Keratinocyte (primary cell): ENCODE measurements around the gene MXI1. TPM values are rescaled to one million over a fixed set of nuclear protein-coding genes. Genes with fewer than 3 reads are reported as not detected.
A peak's percentile ranks its signal among the peaks of the same experiment; 100 is the strongest.

Experiments
- DNase-seq: peaks from one replicate; pipeline ENCODE4 v3.0.0-alpha.2; 2011; ENCODE audit warnings: low read depth, missing footprints, low spot score
- FAIRE-seq: peaks from 2 replicates; lab custom pipeline; 2011; peaks lifted over from hg19 to GRCh38; lab: Jason Lieb, UNC
- H2AFZ ChIP-seq: 2 replicates; pipeline ENCODE4 v1.6.0; 2012; ENCODE audit warnings: low read length, control low read depth, inconsistent platforms; ENCODE audit not compliant: control insufficient read depth
- H3K27ac ChIP-seq: 2 replicates; pipeline ENCODE4 v1.5.1; 2011; ENCODE audit warnings: low read length; ENCODE audit not compliant: control insufficient read depth, insufficient read depth
- H3K27me3 ChIP-seq: 3 replicates; pipeline ENCODE4 v1.6.0; 2011; ENCODE audit warnings: low read length; ENCODE audit not compliant: control insufficient read depth, insufficient read depth; ENCODE audit errors: extremely low read depth
- H3K36me3 ChIP-seq, 2 experiments: 2 replicates in 1 of 2; 3 replicates in 1 of 2; pipeline ENCODE4 v1.5.1; 2011; ENCODE audit warnings: low read length in 2 of 2, mild to moderate bottlenecking in 1 of 2; ENCODE audit not compliant: control insufficient read depth in 2 of 2, insufficient read depth in 2 of 2; ENCODE audit errors: extremely low read depth in 1 of 2
- H3K4me1 ChIP-seq: 3 replicates; pipeline ENCODE4 v1.5.1; 2011; ENCODE audit warnings: low read length; ENCODE audit not compliant: control insufficient read depth, insufficient read depth; ENCODE audit errors: extremely low read depth
- H3K4me2 ChIP-seq: 3 replicates; pipeline ENCODE4 v1.6.0; 2011; ENCODE audit warnings: low read depth, low read length; ENCODE audit not compliant: control insufficient read depth, insufficient read depth; ENCODE audit errors: extremely low read depth
- H3K4me3 ChIP-seq, 3 experiments: fragments of 200-600 bp in 1 of 3; sonication (generic) in 1 of 3; 2 replicates in 2 of 3; 3 replicates in 1 of 3; pipeline ENCODE4 v1.5.1; 2011 to 2016; ENCODE audit warnings: low read length in 3 of 3, mild to moderate bottlenecking in 3 of 3, control low read depth in 2 of 3, inconsistent platforms in 1 of 3, low read depth in 1 of 3, mixed read lengths in 1 of 3, mixed run types in 1 of 3, moderate library complexity in 1 of 3; ENCODE audit not compliant: control insufficient read depth in 2 of 3, insufficient read depth in 2 of 3; ENCODE audit errors: extremely low read depth in 1 of 3
- H3K79me2 ChIP-seq: 2 replicates; pipeline ENCODE4 v1.6.0; 2012; ENCODE audit warnings: low read length; ENCODE audit not compliant: control insufficient read depth, insufficient read depth
- H3K9ac ChIP-seq: 3 replicates; pipeline ENCODE4 v1.6.0; 2011; ENCODE audit warnings: low read length; ENCODE audit not compliant: control insufficient read depth, insufficient read depth; ENCODE audit errors: extremely low read depth
- H3K9me1 ChIP-seq: 3 replicates; pipeline ENCODE4 v1.6.0; 2011; ENCODE audit warnings: low read length; ENCODE audit not compliant: control insufficient read depth, insufficient read depth; ENCODE audit errors: extremely low read depth
- H3K9me3 ChIP-seq: 2 replicates; pipeline ENCODE4 v1.5.1; 2012; ENCODE audit warnings: low read depth, low read length; ENCODE audit not compliant: control insufficient read depth
- H4K20me1 ChIP-seq: 3 replicates; pipeline ENCODE4 v1.6.0; 2011; ENCODE audit warnings: low read length; ENCODE audit not compliant: control insufficient read depth, insufficient read depth; ENCODE audit errors: extremely low read depth
- CTCF ChIP-seq, 3 experiments: IDR thresholded peaks in 1 of 3; conservative IDR thresholded peaks in 1 of 3; optimal IDR thresholded peaks in 1 of 3; 2 replicates in 2 of 3; 3 replicates in 1 of 3; pipeline versions ENCODE3 to v1.5.1; 2011; ENCODE audit warnings: low read length in 3 of 3, mild to moderate bottlenecking in 3 of 3, moderate library complexity in 2 of 3, control low read depth in 1 of 3, inconsistent platforms in 1 of 3; ENCODE audit not compliant: insufficient read depth in 2 of 3; ENCODE audit errors: extremely low read depth in 1 of 3
- EZH2 ChIP-seq: IDR thresholded peaks from one replicate; pipeline ENCODE4 v1.6.1; 2012; ENCODE audit warnings: inconsistent platforms, mild to moderate bottlenecking, low read length, moderate library complexity
- dilution Hi-C: fragments of 300-500 bp; cut with MboI; formaldehyde crosslinking; loops from one replicate; pipeline ENCODE4 v1.7.0; 2020; ENCODE audit warnings: low sequenced_read_pairs; ENCODE audit not compliant: extremely low pct_ligation_motif_present
- polyA plus RNA-seq, 5 experiments: library from polyadenylated mRNA; depleted of rRNA in 3 of 5; stranded (reverse) in 3 of 5; stranded (forward) in 1 of 5; unstranded in 1 of 5; fragments of >200 nt; gene quantifications; 1 replicate in 1 of 5; 2 replicates in 3 of 5; 3 replicates in 1 of 5; pipeline versions ENCODE4 v1.2.1 to v1.2.3, GENCODE V29; 2011 to 2012; ENCODE audit warnings: missing spikeins in 2 of 5, low read depth in 1 of 5, low replicate concordance in 1 of 5

Gene MXI1
- polyA plus RNA-seq, 1 donor (not counting 4 experiments of a cell fraction or from before 2014, with no cell fraction given) = 17.8 TPM

GRCh38 chr10:110273474-110273873, 66.1 kb downstream of the MXI1 start:
- no peak for DNase-seq

GRCh38 chr10:110274072-110274627, 66.7 kb downstream of the MXI1 start:
- no peaks in the 10 kb centered on the region for H3K4me1 ChIP-seq
- H2AFZ ChIP-seq = no peak overlapping the region
- TF ChIP-seq CTCF (optimal IDR thresholded peaks at IDR 0.05 in 1 of 3, IDR thresholded peaks at IDR 0.05 in 1 of 3, conservative IDR thresholded peaks at IDR 0.05 in 1 of 3; ENCODE audit: extremely low read depth in 1 of 3, insufficient read depth in 2 of 3, low read length in 3 of 3) (no peak), EZH2 (no peak)
- DNase-seq = no peak
- H4K20me1 ChIP-seq = no peaks in the 10 kb centered on the region
- no peak overlapping the region for H3K4me3 ChIP-seq
- H3K79me2 ChIP-seq = no peaks in the 10 kb centered on the region
- dilution Hi-C loops = no loop called here
- no peaks in the 10 kb centered on the region for H3K9me1 ChIP-seq
- H3K9ac ChIP-seq = no peak overlapping the region
- no peak overlapping the region for H3K4me2 ChIP-seq
- no peaks in the 10 kb centered on the region for H3K9me3 ChIP-seq
- no peak overlapping the region for H3K27ac ChIP-seq
- no peak for FAIRE-seq
- no peaks in the 10 kb centered on the region for H3K27me3 ChIP-seq
- no peaks in the 10 kb centered on the region for H3K36me3 ChIP-seq

More at GRCh38 chr10:110273474-110273873, 66.1 kb downstream of the MXI1 start:
- H3K36me3 ChIP-seq = no peaks in the 10 kb centered on the region
- no peaks in the 10 kb centered on the region for H3K4me1 ChIP-seq
- no peaks in the 10 kb centered on the region for H3K79me2 ChIP-seq
- no peaks in the 10 kb centered on the region for H3K9me3 ChIP-seq
- TF ChIP-seq EZH2 (no peak), CTCF (optimal IDR thresholded peaks at IDR 0.05 in 1 of 3, IDR thresholded peaks at IDR 0.05 in 1 of 3, conservative IDR thresholded peaks at IDR 0.05 in 1 of 3; ENCODE audit: extremely low read depth in 1 of 3, insufficient read depth in 2 of 3, low read length in 3 of 3) (no peak)
- no peak overlapping the region for H3K4me3 ChIP-seq
- H4K20me1 ChIP-seq = no peaks in the 10 kb centered on the region
- FAIRE-seq = peak; percentile 76
- dilution Hi-C loops = no loop called here
- H3K27me3 ChIP-seq = no peaks in the 10 kb centered on the region
- no peak overlapping the region for H3K4me2 ChIP-seq
- H3K9ac ChIP-seq = no peak overlapping the region
- H3K9me1 ChIP-seq = no peaks in the 10 kb centered on the region
- no peak overlapping the region for H2AFZ ChIP-seq
- no peak overlapping the region for H3K27ac ChIP-seq
